ENCODE data around the gene FGF12. TPM values are rescaled to one million over a fixed set of nuclear protein-coding genes. Genes with fewer than 3 reads are reported as not detected.

Gene FGF12
- total RNA-seq, 1 donor from 2014 or later, result not detected

- intact Hi-C loops (cut with micrococcal nuclease), result no loop called here
Observed at GRCh38 chr3:192129586-192129985, 597.8 kb downstream of the FGF12 start.

GRCh38 chr3:192128922-192129321, 598.4 kb downstream of the FGF12 start:
- intact Hi-C loops (cut with micrococcal nuclease), result no loop called here

- intact Hi-C loops (cut with micrococcal nuclease), result no loop called here
Observed at GRCh38 chr3:192128060-192128459, 599.3 kb downstream of the FGF12 start.

GRCh38 chr3:192122832-192123594, 604.3 kb downstream of the FGF12 start:
- intact Hi-C loops (cut with micrococcal nuclease), result no loop called here

- intact Hi-C loops (cut with micrococcal nuclease), result no loop called here
Observed at GRCh38 chr3:192121923-192122322, 605.4 kb downstream of the FGF12 start.

GRCh38 chr3:192108820-192109219, 618.5 kb downstream of the FGF12 start:
- intact Hi-C loops (cut with micrococcal nuclease), result no loop called here

GRCh38 chr3:192106543-192106942, 620.8 kb downstream of the FGF12 start:
- intact Hi-C loops (cut with micrococcal nuclease), result no loop called here

GRCh38 chr3:192092388-192093005, 634.8 kb downstream of the FGF12 start:
- intact Hi-C loops (cut with micrococcal nuclease), result no loop called here

- intact Hi-C loops (cut with micrococcal nuclease), result no loop called here
Observed at GRCh38 chr3:192091831-192092230, 635.5 kb downstream of the FGF12 start.

- intact Hi-C loops (cut with micrococcal nuclease), result no loop called here
Observed at GRCh38 chr3:192090586-192090985, 636.8 kb downstream of the FGF12 start.

Other genes with a start within 250 kb of the FGF12 start
- 5.4 and 5.5 TPM in 2 replicates for gene MB21D2, start 190.3 kb upstream of the FGF12 start, total RNA-seq